SK-N-SH (cell line): ENCODE measurements around the gene SNX17. TPM values are rescaled to one million over a fixed set of nuclear protein-coding genes. Genes with fewer than 3 reads are reported as not detected.

Source experiments
- CTCF ChIA-PET: fragments of 300-600, 350-600 bp; formaldehyde crosslinking; extraction: SDS; loops from one replicate; lab custom pipeline; 2021; lab: Yijun Ruan, JAX
- POLR2A ChIA-PET: fragments of 350-600 bp; sonication (Branson Sonifier 250); formaldehyde crosslinking; extraction: SDS; loops from one replicate; lab custom pipeline; 2020; ENCODE audit warnings: antibody characterized with exemption, inconsistent platforms; lab: Yijun Ruan, JAX
- DNase-seq: peaks from one replicate; pipeline ENCODE4 v3.0.0; 2012
- H2AFZ ChIP-seq: fragments of 200-600 bp; sonication (generic); 2 replicates; pipeline ENCODE4 v1.8.1; 2016; ENCODE audit warnings: antibody characterized with exemption, mild to moderate bottlenecking, low read depth
- H3F3A ChIP-seq: fragments of 200-600 bp; sonication (generic); replicated peaks from 2 replicates; pipeline ENCODE3; 2016; ENCODE audit warnings: antibody characterized with exemption, mild to moderate bottlenecking; ENCODE audit not compliant: insufficient read depth
- H3K27ac ChIP-seq, 2 experiments: fragments of 200-500 bp in 1 of 2; fragments of 200-600 bp in 1 of 2; sonication (Bioruptor generic) in 1 of 2; sonication (generic), shearing (Covaris generic) in 1 of 2; 2 replicates each; pipeline versions ENCODE4 v1.5.1 to v1.6.1; 2014 to 2016; ENCODE audit warnings: low read depth in 2 of 2, inconsistent platforms in 1 of 2, low read length in 1 of 2, mild to moderate bottlenecking in 1 of 2, mixed read lengths in 1 of 2
- H3K27me3 ChIP-seq: fragments of 200-600 bp; sonication (generic), shearing (Covaris generic); 2 replicates; pipeline ENCODE4 v1.6.1; 2016; ENCODE audit warnings: mixed run types; ENCODE audit not compliant: insufficient read depth
- H3K36me3 ChIP-seq, 2 experiments: fragments of 200-500 bp in 1 of 2; fragments of 200-600 bp in 1 of 2; sonication (Bioruptor generic) in 1 of 2; sonication (generic) in 1 of 2; replicated peaks in 1 of 2; 2 replicates each; pipeline versions ENCODE3 to v1.5.1; 2014 to 2016; ENCODE audit warnings: low read length in 1 of 2, mild to moderate bottlenecking in 1 of 2; ENCODE audit not compliant: insufficient read depth in 2 of 2, control insufficient read depth in 1 of 2
- H3K4me1 ChIP-seq, 2 experiments: fragments of 200-500 bp in 1 of 2; fragments of 200-600 bp in 1 of 2; sonication (Bioruptor generic) in 1 of 2; sonication (generic), shearing (Covaris generic) in 1 of 2; 2 replicates each; pipeline versions ENCODE4 v1.5.1 to v1.6.1; 2014 to 2016; ENCODE audit warnings: low read depth in 1 of 2, low read length in 1 of 2, mixed run types in 1 of 2; ENCODE audit not compliant: insufficient read depth in 2 of 2, control insufficient read depth in 1 of 2
- H3K4me2 ChIP-seq: fragments of 200-600 bp; sonication (generic), shearing (Covaris generic); 2 replicates; pipeline ENCODE4 v1.6.1; 2017; ENCODE audit warnings: mixed run types
- H3K4me3 ChIP-seq, 2 experiments: fragments of 200-500 bp in 1 of 2; fragments of 200-600 bp in 1 of 2; sonication (Bioruptor generic) in 1 of 2; sonication (generic), shearing (Covaris generic) in 1 of 2; 2 replicates each; pipeline versions ENCODE4 v1.5.1 to v1.8.1; 2014 to 2016; ENCODE audit warnings: low read depth in 2 of 2, inconsistent platforms in 1 of 2, low read length in 1 of 2, mild to moderate bottlenecking in 1 of 2, mixed read lengths in 1 of 2, moderate library complexity in 1 of 2
- H3K79me2 ChIP-seq: fragments of 200-600 bp; sonication (generic); 2 replicates; pipeline ENCODE4 v1.8.1; 2017; ENCODE audit warnings: mild to moderate bottlenecking; ENCODE audit not compliant: insufficient read depth
- H3K9ac ChIP-seq: fragments of 200-600 bp; sonication (generic); 2 replicates; pipeline ENCODE4 v1.6.1; 2017; ENCODE audit warnings: mixed run types
- H3K9me2 ChIP-seq: fragments of 200-600 bp; sonication (generic); 2 replicates; pipeline ENCODE4 v1.6.1; 2017; ENCODE audit warnings: mixed run types
- H3K9me3 ChIP-seq: fragments of 200-600 bp; sonication (generic); 2 replicates; pipeline ENCODE4 v1.6.1; 2017; ENCODE audit warnings: mixed run types, mild to moderate bottlenecking, moderate library complexity
- H4K20me1 ChIP-seq: fragments of 200-600 bp; sonication (generic); 2 replicates; pipeline ENCODE4 v1.6.1; 2017; ENCODE audit warnings: mild to moderate bottlenecking, mixed run types; ENCODE audit not compliant: insufficient read depth
- EP300 ChIP-seq, 2 experiments: IDR thresholded peaks; 2 replicates each; pipeline versions ENCODE4 v1.4.0 to v1.6.1; 2012; ENCODE audit warnings: borderline replicate concordance in 1 of 2, low read depth in 1 of 2, low read length in 1 of 2
- FOSL2 ChIP-seq: IDR thresholded peaks from 2 replicates; pipeline ENCODE4 v1.4.0; 2012; ENCODE audit warnings: low read depth, mild to moderate bottlenecking, moderate library complexity, borderline replicate concordance
- FOXJ3 ChIP-seq: sonication (generic); formaldehyde crosslinking; IDR thresholded peaks from 2 replicates; pipeline ENCODE4 v1.5.1; 2020; ENCODE audit warnings: mild to moderate bottlenecking, missing genetic modification reagents
- IRF3 ChIP-seq: fragments of 150-350 bp; IDR thresholded peaks from 2 replicates; pipeline ENCODE4 v1.6.1; 2016; ENCODE audit warnings: mild to moderate bottlenecking, low read depth, low read length
- MXI1 ChIP-seq: IDR thresholded peaks from 2 replicates; pipeline ENCODE4 v1.6.1; 2012; ENCODE audit warnings: mild to moderate bottlenecking, low read depth, low read length, improper control_type of control experiment
- NRF1 ChIP-seq: IDR thresholded peaks from 2 replicates; pipeline ENCODE4 v1.6.1; 2012; ENCODE audit warnings: low read depth, mild to moderate bottlenecking, low read length
- PBX3 ChIP-seq: IDR thresholded peaks from 2 replicates; pipeline ENCODE4; 2012
- POLR2AphosphoS5 ChIP-seq: IDR thresholded peaks from 2 replicates; pipeline ENCODE4 v1.6.1; 2012; ENCODE audit warnings: low read depth, low read length
- RAD21 ChIP-seq: IDR thresholded peaks from 2 replicates; pipeline ENCODE4 v1.6.1; 2012; ENCODE audit warnings: mild to moderate bottlenecking, low read length
- REST ChIP-seq: IDR thresholded peaks from 2 replicates; pipeline ENCODE4 v1.6.1; 2012; ENCODE audit warnings: mild to moderate bottlenecking, low read depth, low read length, moderate library complexity
- RFX5 ChIP-seq: IDR thresholded peaks from 2 replicates; pipeline ENCODE4 v1.6.1; 2012; ENCODE audit warnings: mild to moderate bottlenecking, improper control_type of control experiment, low read length
- TAF1 ChIP-seq: IDR thresholded peaks from 2 replicates; pipeline ENCODE4 v1.6.1; 2012; ENCODE audit warnings: low read depth, mild to moderate bottlenecking, low read length, moderate library complexity, borderline replicate concordance
- TCF12 ChIP-seq: IDR thresholded peaks from 2 replicates; pipeline ENCODE4 v1.4.0; 2012
- USF1 ChIP-seq: IDR thresholded peaks from 2 replicates; pipeline ENCODE4 v1.4.0; 2012; ENCODE audit warnings: low read depth, borderline replicate concordance
- USF2 ChIP-seq: fragments of 150-350 bp; IDR thresholded peaks from 2 replicates; pipeline ENCODE4 v1.6.1; 2017; ENCODE audit warnings: antibody characterized with exemption, low read length, low read depth, borderline replicate concordance
- WGBS: methylation state at CpG from one replicate; pipeline ENCODE4 v1.1.6; 2017; ENCODE audit warnings: low lambda C conversion rate; 5-methylcytosine and 5-hydroxymethylcytosine counted together
- polyA plus RNA-seq, 3 experiments: library from polyadenylated mRNA; depleted of rRNA; stranded (reverse); fragments of >200 nt; gene quantifications; 2 replicates each; pipeline ENCODE4 v1.2.3, GENCODE V29; 2012

The SNX17 gene
- polyA plus RNA-seq, 1 of the 3 experiments (the other 2 are of a cell fraction), result 145 TPM

- TF ChIP-seq USF1, result no peak; the same call in 1 of the 2 replicates
- TF ChIP-seq MXI1, result peak; percentile 84
- no peak for TF ChIP-seq FOXJ3 (CRISPR knock-in tag)
- TF ChIP-seq TCF12, result peak; percentile 39; the same call in 1 of the 2 replicates
- TF ChIP-seq FOSL2, result no peak
- no peak for TF ChIP-seq RAD21
- TF ChIP-seq IRF3, result no peak
- peak; percentile 99 for TF ChIP-seq POLR2AphosphoS5
- TF ChIP-seq EP300 (IDR thresholded peaks at IDR 0.05; ENCODE audit: borderline replicate concordance in 1 of 2, low read depth in 1 of 2, low read length in 1 of 2), result no peak
- TF ChIP-seq RFX5, result peak; percentile 57; the same call in 1 of the 2 replicates
- TF ChIP-seq USF2, result no peak
- peak; percentile 98 for TF ChIP-seq TAF1
- peak; percentile 64 for TF ChIP-seq NRF1
- TF ChIP-seq, all 33 proteins: peak for 12
Measured at GRCh38 chr2:27409321-27410073, 39.1 kb downstream of the SNX17 start, which contains the start of gene PPM1G (continued).

- CTCF ChIA-PET, result no interaction called here
- POLR2A ChIA-PET, result no interaction called here
- H3K27ac ChIP-seq, result no peak overlapping the region
- H3K9me3 ChIP-seq, result no peaks in the 10 kb centered on the region
- no peak overlapping the region for H3K9ac ChIP-seq
- H3K4me1 ChIP-seq, result peaks cover 0 to 6% of the 10 kb centered on the region in 2 experiments; a peak in 2 of 4 replicates
- no peak overlapping the region for H3K4me3 ChIP-seq
- H2AFZ ChIP-seq, result no peak overlapping the region
- H3K36me3 ChIP-seq, result no peaks in the 10 kb centered on the region
- WGBS, result 77% methylated on average over 9 of the region's 9 CpGs
- H3K79me2 ChIP-seq, result peaks cover 18% of the 10 kb centered on the region
- no peaks in the 10 kb centered on the region for H3K9me2 ChIP-seq
- H3F3A ChIP-seq, result peaks cover 15% of the 10 kb centered on the region
- no peak for DNase-seq
- no peaks in the 10 kb centered on the region for H3K27me3 ChIP-seq
- H4K20me1 ChIP-seq, result peaks cover 13% of the 10 kb centered on the region
- no peak overlapping the region for H3K4me2 ChIP-seq
- TF ChIP-seq PBX3 (no peak), IRF3 (no peak), USF1 (no peak), EP300 (IDR thresholded peaks at IDR 0.05; ENCODE audit: borderline replicate concordance in 1 of 2, low read depth in 1 of 2, low read length in 1 of 2) (no peak), REST (no peak)
Measured at GRCh38 chr2:27412419-27413152, 42.2 kb downstream of the SNX17 start.
